ENCODE results near the gene XRCC5. TPM values are rescaled to one million over a fixed set of nuclear protein-coding genes. Genes with fewer than 3 reads are reported as not detected.

Gene XRCC5
- total RNA-seq, 1 donor from 2014 or later = 113 TPM

DNA sequence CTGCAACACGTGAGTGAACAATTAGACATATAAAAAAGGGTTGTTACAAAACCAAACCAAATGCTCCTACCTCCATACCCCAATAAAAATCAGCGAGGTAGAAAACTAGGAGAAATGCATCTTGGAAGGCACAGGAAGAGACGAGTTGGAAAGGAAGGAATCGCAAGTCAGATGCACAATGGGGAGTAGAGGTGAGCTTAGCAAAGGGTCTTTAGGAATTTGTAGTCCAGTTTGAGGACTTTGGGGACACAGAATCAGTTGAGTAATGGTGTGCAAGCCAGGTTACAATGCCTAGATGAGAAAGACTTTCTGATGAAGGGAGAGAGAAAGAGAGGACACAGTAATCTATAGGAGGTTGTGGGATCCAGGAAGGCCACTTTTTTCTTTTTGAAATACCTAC, 35.7 kb downstream of the XRCC5 start:
- intact Hi-C loops (cut with DNase I) = no loop called here
- ATAC-seq = no peak

DNA sequence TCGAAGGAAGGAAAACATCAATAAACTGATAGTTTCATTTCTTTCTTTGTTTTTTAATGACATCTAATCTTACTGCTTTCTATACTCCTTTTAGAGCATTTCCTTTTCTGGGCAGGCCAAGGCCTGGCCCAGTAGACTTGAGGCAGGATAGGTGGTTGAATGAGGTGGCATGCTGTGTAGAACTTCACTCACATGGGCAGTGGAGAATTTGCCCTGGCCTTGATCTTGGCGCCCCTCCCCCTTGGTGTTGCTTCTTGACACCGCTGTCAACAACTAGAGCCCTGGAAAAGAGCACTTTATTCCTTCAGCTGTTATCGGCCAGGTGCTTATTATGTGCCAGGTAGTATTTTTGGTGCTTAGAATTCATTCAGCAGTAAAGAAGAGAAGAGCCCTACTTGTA, 37.4 kb downstream of the XRCC5 start:
- DNase-seq (ENCODE audit: missing footprints) = no peak
- intact Hi-C loops (cut with DNase I) = no loop called here
- ATAC-seq = no peak

More for the DNA sequence above, 35.7 kb downstream of the XRCC5 start:
- DNase-seq (ENCODE audit: missing footprints) = no peak

DNA sequence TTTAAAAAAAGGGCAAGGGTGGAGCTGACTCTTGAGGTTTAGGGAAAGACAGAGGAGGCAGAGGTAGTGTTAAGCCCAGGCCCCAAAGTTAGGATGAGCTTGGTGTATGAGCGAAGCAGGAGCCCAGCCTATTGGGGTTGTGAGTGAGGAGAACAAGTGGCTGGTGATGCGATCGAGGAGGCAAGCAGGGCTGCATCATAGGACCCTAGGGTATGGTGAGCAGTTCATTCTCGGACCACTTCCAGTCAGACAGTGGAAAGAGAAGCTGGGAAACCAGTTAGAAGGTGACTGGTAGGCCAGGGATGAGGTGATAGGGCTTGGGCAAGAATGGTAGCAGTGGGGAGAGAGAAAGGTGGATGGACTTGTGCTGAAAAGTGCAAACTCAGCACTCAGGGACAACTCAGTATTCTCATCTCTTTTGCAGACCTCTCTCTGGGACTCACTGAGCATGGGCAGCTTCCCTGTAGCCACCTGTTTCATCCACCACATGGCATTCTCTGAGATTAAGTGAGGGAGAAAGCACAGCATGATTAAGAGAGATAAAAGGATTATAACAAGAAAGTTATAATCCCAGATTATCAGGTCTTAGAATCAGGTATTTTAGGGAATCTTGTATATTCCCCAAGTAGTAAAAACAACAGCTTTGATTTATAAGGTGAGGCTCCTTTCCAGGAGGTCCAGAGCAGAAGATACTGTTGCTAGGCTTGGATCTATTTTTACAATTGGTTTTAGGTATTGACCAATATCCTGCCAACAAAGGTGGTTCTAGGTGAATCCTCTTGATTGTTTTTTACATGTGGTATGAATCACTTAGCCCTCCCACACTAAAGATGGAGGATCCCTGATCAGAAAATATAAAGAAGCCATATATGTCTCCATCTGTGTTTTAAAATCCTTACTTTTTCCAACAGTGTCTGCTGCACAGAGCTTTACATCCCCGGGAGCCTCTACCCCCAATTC, 38.3 kb downstream of the XRCC5 start:
- ATAC-seq (no peak), DNase-seq (ENCODE audit: missing footprints) (no peak)
- intact Hi-C loops (cut with DNase I) = no loop called here

DNA sequence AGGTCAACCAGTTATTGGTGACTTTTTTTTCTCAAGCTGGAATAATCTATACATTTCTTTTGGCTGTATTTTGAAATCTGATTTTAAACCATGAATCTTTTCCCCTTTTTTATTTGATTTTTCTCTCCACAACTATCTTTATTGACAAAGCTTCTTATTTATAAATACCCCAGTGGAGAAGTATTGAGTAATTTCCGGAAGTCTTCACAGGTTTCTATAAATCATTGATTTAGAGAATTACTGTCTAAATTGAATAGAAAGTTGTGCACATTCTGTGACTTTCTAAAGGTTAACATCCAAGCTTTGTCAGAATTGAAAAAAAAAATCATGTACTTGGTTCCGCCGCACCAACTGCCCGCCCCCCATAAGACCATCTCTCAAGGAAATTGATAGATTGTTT, 39.8 kb downstream of the XRCC5 start:
- DNase-seq (ENCODE audit: missing footprints) (no peak), ATAC-seq (no peak)
- intact Hi-C loops (cut with DNase I) = no loop called here

DNA sequence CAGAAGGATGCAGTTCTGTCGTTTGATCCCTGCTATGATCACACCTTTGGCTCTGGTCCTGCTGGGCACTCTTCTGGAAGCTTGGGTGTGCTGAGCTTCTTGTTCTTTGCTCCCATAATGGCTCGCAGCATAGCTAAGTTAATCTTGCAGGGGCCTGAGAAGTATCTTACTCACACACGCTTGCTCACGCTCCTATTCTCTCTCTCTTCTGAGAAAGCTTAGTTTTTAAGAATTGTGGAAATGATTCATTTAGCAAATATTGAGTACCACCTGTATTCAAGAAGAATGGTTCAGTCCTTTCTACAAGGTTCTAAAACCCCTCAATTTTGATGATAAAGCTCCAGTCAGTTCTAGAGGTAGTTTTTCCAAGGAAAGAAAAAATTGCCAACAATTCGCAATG, 40.6 kb downstream of the XRCC5 start:
- DNase-seq (ENCODE audit: missing footprints) = no peak
- intact Hi-C loops (cut with DNase I) = no loop called here
- ATAC-seq = no peak

DNA sequence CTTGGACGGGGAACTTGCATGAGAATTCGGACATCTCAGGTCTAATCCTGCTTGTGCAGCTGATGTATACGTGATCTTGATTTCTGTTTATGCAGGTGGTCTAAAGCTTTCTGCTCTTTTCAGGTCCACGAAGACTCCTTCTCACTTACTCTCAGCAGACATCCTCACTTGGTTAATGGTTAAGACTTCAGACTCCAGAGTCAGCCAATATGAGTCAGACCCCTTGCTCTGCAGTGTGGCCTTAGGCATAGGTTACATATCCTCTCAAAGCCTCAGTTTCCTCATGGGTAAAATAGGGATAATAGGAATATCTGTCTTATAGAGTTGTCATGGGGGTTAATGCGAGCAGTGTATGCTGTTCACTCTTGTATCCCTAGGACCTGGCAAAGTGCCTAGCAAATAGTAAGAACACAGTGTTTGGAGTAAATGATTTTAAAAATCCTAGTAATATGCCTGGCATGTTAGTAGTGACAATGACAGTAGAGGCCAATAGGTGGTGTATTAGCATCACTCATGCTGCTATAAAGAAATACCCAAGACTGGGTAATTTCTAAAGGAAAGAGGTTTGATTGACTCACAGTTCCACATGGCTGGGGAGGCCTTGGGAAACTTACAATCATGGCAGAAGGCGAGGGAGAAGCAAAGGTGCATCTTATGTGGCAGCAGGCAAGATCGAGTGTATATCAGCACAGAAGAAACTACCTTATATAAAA, 42.3 kb downstream of the XRCC5 start:
- ATAC-seq = no peak
- DNase-seq (ENCODE audit: missing footprints) = no peak
- intact Hi-C loops (cut with DNase I) = no loop called here

DNA sequence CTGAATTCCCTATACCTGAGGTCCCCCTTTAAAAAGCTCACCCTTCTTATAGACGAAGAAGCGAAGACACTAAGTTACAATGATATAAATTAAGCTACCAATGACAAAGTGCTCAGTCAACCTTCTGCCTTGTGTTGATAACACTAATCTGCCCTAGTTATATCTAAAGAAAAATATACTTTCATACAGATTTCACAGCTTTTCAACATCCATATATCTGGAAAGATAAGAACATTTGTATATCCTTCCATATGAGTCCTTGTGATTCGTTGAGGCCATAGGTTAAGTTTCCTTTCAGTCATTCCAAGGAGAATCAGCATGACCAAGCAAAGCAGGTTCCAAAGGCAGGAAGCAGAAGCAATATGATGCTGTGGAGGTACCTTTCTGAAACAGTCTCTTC, 46.8 kb downstream of the XRCC5 start:
- ATAC-seq (no peak), DNase-seq (ENCODE audit: missing footprints) (no peak)
- intact Hi-C loops (cut with DNase I) = no loop called here

DNA sequence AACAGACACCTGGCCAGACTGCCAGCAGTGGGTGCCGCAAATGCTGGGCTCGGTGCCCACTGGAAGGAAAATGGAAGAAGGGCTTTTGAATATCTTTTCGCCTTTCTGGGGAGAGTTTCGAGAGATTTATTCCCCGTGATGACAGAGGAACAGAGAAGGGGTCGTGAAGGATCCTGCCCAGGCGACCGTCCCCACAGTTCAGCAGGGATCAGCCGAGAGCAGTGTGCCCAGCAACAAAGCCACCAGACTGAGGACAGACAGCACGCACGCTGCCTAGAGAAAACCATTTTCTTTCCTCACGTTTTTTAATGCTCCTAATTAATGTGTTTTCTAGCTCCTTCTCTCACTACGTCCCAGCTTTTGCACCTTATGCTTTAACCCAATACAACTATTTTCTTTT, 47.7 kb downstream of the XRCC5 start:
- intact Hi-C loops (cut with DNase I) = no loop called here
- ATAC-seq (no peak), DNase-seq (ENCODE audit: missing footprints) (no peak)

DNA sequence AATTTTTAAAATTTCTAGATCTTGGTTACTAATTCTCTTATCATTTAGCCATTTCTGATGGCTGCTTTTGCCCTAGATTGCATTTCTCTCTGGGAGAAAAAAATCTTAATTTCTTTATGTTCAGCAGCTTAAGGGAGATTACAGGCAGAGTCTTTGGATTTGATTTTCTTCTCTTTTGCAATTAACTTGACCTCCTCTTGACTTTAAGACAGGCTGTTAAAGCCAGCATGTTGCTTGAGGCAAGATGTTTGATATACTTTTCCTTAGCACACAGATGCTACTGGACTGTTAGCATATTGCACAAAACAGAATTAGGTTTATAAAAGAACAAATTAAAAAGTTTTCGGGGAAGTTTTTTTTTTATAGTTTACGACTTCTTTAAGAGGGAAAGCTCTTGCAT, 50.0 kb downstream of the XRCC5 start:
- DNase-seq (ENCODE audit: missing footprints) (no peak), ATAC-seq (no peak)
- intact Hi-C loops (cut with DNase I) = no loop called here

DNA sequence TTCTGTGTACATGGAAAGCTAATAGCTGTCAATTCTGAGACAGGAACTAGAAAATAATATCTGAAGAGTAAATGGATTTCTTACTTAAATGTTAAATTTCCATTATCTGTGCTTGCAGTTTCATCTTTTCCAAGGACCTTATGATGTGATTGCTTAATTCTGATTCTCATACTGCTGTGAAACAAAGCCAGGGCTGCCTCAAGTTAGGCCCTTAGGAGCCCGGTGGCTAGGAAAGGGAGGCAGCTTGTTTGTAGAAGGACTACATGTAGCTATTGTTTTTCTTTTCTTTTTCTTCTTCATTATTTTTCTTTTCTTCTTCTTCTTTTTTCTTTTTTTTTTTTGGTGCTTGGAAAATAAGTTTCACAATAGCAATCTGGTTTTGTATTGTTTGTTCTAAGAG, 50.5 kb downstream of the XRCC5 start:
- DNase-seq (ENCODE audit: missing footprints) (no peak), ATAC-seq (no peak)
- intact Hi-C loops (cut with DNase I) = no loop called here

DNA sequence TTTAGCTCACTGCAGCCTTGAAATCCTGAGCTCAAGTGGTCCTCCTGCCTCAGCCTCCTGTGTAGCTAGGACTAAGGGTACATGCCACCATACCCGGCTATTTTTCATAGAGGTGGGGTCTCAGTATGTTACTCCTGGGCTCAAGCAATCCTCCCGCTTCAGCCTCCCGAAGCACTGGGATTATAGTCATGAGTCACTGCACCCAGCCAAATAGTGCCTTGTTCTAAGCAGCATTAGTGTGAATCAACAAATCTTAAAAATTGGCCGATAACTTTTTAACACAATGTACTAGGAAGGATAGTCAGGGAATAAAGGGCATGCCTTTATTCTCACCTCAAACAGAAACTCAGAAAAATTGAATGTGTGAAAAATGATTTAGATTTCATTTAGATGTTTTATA, 51.6 kb downstream of the XRCC5 start:
- intact Hi-C loops (cut with DNase I) = no loop called here
- ATAC-seq (no peak), DNase-seq (ENCODE audit: missing footprints) (no peak)

DNA sequence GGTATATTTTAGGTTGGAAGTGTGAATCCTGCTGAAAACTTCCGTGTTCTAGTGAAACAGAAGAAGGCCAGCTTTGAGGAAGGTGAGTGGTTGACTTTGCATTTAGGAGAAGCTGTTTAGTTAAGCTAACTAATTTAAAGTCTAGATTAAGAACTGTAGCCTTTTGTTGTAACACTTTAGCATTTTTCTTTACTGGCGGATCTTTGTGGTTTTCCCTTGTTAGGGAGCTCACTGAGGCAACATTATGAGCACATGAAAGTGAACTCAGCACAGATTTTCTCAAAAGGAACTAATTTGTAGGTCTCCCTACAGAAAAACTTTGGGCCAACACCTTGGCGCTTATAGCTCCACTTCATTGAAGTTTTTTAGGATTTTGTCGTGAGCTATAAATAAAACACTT, 52.8 kb downstream of the XRCC5 start:
- DNase-seq (ENCODE audit: missing footprints) (no peak), ATAC-seq (no peak)
- intact Hi-C loops (cut with DNase I) = no loop called here

DNA sequence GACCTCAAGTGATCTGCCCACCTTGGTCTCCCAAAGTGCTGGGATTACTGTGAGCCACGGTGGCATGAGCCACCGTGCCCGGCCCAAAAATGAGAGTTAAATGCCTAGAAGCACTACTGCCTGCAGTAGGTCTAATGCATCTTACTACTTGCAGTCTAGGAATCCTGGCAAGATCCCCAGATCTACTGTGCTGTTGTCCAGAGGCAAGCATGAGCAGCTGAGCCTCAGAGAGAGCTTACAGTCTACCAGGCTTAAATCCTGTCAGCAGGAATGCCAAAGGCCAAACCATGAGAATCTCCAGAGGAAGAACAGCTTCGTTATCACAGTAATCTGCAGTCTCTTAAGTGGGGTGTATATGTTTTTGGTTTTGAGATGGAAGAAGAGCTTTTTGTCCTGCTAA, 54.4 kb downstream of the XRCC5 start:
- intact Hi-C loops (cut with DNase I) = no loop called here
- DNase-seq (ENCODE audit: missing footprints) (no peak), ATAC-seq (no peak)

DNA sequence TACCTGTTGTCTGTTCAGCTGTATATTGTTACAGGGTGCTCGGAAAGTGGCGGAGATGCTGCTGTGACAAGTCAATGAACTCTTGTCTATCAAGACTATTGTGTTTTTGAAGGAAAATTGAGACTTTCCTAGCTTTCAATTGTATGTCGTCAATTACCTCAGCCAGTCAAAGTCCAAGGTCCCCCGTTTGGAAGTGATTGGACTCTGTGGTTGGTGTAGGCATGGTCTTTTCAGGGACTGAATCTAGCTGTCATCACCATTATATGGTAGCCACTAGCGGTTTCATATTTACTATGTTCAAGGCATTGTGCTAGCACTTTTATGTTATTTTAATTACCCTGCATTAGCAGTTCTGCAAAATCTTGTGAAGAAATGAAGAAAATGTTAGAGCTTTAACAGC, 54.9 kb downstream of the XRCC5 start:
- DNase-seq (ENCODE audit: missing footprints) = no peak
- ATAC-seq = no peak
- intact Hi-C loops (cut with DNase I) = no loop called here

DNA sequence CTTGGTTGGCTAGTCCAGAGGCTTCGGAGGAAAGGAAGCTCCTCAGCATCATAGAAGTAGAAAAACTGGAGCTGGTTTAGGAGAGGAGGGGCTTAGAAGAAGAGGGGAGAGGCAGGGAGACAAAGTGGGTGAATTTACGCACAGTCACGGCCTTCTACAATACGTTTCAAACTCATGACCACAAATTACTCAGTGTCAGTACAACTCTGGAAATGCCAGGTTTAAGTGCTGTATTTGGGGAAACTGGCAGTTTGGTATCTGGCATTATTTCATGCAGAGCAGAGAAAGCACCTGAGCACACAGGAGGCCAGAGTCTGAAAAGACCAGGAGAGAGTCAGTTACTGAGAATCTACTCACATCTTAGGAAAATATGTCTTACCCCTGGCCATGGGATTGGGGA, 55.4 kb downstream of the XRCC5 start:
- ATAC-seq (no peak), DNase-seq (ENCODE audit: missing footprints) (no peak)
- intact Hi-C loops (cut with DNase I) = no loop called here

DNA sequence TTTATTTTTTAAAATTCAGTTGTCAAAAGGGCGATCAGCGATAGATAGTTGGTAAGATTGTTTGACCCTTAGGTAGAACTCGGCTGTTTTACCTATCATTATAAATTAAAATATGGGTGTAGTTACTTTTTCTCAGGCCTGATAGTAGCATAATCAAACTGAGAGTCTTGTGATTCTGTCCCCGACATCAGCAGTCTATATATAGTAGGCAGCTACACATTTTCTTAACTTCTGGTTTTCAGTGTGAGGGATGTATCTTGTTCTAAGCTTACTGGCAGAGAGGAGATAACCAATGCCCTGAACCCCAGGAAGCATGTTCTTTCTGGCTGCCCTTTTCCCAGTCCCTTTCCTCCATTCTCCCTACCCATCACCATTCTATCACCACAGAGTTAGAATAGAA, 56.6 kb downstream of the XRCC5 start:
- DNase-seq (ENCODE audit: missing footprints) (no peak), ATAC-seq (no peak)
- intact Hi-C loops (cut with DNase I) = no loop called here

DNA sequence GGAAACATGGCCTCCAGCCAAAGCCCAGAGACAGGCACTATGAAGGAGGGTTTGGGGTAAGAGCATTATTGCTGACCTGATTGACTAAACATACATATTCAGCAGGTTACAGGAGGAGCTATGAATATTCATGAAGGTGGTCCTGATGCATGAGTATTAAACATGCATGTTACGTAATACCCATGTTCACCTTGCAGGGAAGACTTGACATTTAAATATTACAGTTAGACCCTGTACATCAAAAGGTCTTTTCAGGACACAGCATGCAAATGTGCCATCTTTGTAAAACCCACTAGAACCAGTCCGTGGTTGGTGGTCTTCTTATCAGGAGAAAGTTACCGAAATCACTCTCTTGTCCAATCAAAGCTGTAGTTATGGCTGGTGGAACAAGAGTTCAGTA, 59.9 kb downstream of the XRCC5 start:
- intact Hi-C loops (cut with DNase I) = no loop called here
- DNase-seq (ENCODE audit: missing footprints) (no peak), ATAC-seq (no peak)

DNA sequence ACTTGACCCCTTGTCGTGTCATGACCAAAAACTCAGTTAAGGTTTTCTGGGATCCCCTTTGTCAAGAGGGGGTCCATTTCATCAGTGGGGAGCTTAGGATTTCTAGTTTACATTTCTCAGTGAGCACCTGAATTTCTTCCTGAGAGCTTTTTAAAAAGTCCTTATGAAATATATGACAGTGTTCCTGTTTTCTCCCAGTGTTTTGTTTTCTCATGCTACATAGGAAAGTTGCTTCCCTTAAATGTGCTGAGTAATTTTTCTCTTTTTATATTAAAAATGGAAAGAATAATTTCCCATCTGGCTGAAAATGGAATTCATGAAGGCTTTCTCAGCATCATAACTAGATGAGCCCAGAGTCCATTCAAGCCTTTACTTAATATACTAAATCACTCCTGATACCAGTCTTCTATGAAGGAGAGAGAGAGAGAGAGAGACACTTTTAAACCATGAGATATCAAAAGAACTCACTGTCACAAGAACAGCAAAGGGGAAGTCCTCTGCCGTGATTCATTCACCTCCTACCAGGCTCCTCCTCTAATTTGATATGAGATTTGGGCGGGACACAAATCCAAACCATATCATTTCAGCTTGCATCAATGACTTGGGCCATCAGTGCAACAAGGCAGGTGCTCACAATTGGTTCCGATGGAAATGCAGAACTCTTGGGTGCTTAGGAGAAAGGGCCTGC, 61.1 kb downstream of the XRCC5 start:
- ATAC-seq = no peak
- DNase-seq (ENCODE audit: missing footprints) = no peak
- intact Hi-C loops (cut with DNase I) = no loop called here

DNA sequence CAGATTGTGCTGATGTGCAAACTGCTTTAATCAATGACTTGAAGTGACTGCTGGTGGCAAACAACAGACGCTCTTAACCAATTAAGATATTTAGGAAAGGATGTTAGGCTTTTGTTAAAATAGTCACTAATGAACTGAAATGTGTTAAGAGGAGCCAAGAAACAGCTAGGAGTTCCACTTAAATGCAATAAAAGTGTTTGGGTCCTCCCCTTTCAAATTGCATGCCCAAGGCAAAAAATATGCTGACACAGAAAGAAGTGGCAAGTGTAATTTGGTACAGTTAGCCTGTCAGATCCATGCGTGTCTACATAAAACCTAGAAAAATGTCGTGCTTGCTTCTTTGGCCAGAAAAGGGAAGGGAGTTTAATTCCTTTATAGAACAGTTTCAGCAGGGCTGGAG, 61.9 kb downstream of the XRCC5 start:
- no peak for ATAC-seq
- no peak for DNase-seq (ENCODE audit: missing footprints)

DNA sequence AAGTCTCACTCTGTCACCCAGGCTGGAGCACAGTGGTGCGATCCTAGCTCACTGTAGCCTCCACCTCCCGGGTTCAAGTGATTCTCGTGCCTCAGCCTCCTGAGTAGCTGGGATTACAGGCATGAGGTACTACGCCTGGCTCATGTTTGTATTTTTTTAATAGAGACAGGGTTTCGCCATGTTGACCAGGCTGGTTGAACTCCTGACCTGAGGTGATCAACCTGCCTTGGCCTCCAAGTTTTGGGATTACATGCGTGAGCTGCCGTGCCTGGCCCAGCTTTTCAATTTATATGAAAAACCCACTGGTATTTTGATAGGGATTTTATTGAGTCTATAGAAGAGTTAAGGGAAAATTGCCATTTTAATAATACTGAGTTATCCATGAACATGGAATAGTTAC, 63.3 kb downstream of the XRCC5 start:
- no peak for ATAC-seq
- intact Hi-C loops (cut with DNase I) = no loop called here
- DNase-seq (ENCODE audit: missing footprints) = no peak

More for the DNA sequence above, 61.9 kb downstream of the XRCC5 start:
- intact Hi-C loops (cut with DNase I) = no loop called here
